DND-41 (cell line): ENCODE results near the gene SMG6.

Source experiments
- EZH2 ChIP-seq: IDR thresholded peaks from 3 replicates; pipeline ENCODE4 v1.6.1; 2012; ENCODE audit warnings: borderline replicate concordance, low read depth, mild to moderate bottlenecking, moderate library complexity, low read length, inconsistent platforms; ENCODE audit not compliant: severe bottlenecking
- TF ChIP-seq, protein P1 (sequence below): IDR thresholded peaks from 2 replicates; pipeline ENCODE4 v1.5.1; 2012; ENCODE audit warnings: borderline replicate concordance, low read length, moderate library complexity, mild to moderate bottlenecking; ENCODE audit not compliant: poor library complexity, severe bottlenecking; ENCODE audit errors: extremely low read depth

DNA sequence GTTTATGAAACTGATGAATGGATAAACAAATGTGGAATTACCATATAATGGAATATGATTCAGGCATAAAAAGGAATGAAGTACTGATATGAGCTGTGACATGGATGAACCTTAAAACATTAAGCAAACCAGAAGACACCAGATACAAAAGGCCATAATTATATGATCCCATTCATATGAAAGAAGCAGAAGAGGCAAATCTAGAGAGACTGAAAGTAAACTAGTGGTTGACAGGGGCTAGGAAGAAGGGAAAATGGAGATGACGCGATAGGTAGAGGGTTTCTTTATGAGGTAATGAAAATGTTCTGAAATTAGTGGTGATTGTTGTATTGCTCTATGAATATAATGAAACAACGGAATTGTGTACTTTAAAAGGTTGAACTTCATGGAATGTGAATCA, 160.3 kb downstream of the SMG6 start:
- TF ChIP-seq, protein P1, sequence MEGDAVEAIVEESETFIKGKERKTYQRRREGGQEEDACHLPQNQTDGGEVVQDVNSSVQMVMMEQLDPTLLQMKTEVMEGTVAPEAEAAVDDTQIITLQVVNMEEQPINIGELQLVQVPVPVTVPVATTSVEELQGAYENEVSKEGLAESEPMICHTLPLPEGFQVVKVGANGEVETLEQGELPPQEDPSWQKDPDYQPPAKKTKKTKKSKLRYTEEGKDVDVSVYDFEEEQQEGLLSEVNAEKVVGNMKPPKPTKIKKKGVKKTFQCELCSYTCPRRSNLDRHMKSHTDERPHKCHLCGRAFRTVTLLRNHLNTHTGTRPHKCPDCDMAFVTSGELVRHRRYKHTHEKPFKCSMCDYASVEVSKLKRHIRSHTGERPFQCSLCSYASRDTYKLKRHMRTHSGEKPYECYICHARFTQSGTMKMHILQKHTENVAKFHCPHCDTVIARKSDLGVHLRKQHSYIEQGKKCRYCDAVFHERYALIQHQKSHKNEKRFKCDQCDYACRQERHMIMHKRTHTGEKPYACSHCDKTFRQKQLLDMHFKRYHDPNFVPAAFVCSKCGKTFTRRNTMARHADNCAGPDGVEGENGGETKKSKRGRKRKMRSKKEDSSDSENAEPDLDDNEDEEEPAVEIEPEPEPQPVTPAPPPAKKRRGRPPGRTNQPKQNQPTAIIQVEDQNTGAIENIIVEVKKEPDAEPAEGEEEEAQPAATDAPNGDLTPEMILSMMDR = no peak
- TF ChIP-seq EZH2 = no peak
